ENCODE measurements around the gene STUM.

The STUM gene

DNA sequence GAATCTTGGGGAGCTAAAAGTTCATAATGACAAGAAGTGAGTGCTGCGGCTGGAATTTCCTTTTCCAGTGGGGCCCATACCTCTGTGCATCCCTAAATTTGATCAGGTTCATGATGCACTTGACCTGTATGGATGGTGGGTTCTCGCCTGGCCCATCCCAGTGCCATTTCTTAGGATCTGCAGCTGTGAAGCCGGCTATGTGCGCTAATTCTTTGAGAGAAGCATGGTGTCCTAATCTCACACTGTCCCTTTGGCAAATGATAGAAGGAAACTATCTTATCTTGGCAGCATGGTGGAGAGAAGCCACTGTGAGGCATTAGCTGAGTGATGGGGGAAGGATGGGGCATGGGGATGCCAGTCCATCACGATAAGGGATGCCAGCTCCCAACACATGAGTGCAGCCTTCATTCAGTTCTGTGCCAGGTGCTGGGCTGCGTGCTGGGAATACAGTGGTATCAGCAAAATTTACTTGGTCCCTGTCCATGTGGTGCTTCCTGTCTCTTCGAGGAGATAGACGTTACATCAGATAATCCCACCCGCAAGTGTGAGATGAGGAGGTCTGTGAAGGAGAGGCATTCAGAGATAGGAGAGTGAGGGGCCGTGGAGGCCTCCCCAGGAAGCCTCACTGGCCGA is 30.5 kb downstream of the STUM start:
- Histone ChIP-seq H3K4me1 (ENCODE audit: control insufficient read depth in 1 of 2, insufficient read depth in 2 of 2, low read length in 2 of 2) (no peaks in the 10 kb centered on the region), H3K36me3 (ENCODE audit: control insufficient read depth in 1 of 2, insufficient read depth in 2 of 2, low read length in 2 of 2) (no peaks in the 10 kb centered on the region), H3K27ac (ENCODE audit: low read depth, low read length) (no peak overlapping the region), H3K27me3 (ENCODE audit: control insufficient read depth in 1 of 2, insufficient read depth in 2 of 2, low read length in 2 of 2) (no peaks in the 10 kb centered on the region), H3K4me3 (ENCODE audit: low read depth in 1 of 2, low read length in 2 of 2) (no peak overlapping the region), H3K9me3 (ENCODE audit: control insufficient read depth in 1 of 2, low read length in 2 of 2) (no peaks in the 10 kb centered on the region), H3K9ac (ENCODE audit: low read depth in 1 of 2, low read length in 2 of 2) (no peak overlapping the region)

GRCh38 chr1:226579781-226580323 is 31.3 kb downstream of the STUM start:
- Histone ChIP-seq H3K4me3 (ENCODE audit: low read depth in 1 of 2, low read length in 2 of 2) (no peak overlapping the region), H3K27ac (ENCODE audit: low read depth, low read length) (no peak overlapping the region), H3K27me3 (ENCODE audit: control insufficient read depth in 1 of 2, insufficient read depth in 2 of 2, low read length in 2 of 2) (no peaks in the 10 kb centered on the region), H3K36me3 (ENCODE audit: control insufficient read depth in 1 of 2, insufficient read depth in 2 of 2, low read length in 2 of 2) (no peaks in the 10 kb centered on the region), H3K9me3 (ENCODE audit: control insufficient read depth in 1 of 2, low read length in 2 of 2) (no peaks in the 10 kb centered on the region), H3K9ac (ENCODE audit: low read depth in 1 of 2, low read length in 2 of 2) (no peak overlapping the region), H3K4me1 (ENCODE audit: control insufficient read depth in 1 of 2, insufficient read depth in 2 of 2, low read length in 2 of 2) (no peaks in the 10 kb centered on the region)

- Histone ChIP-seq H3K4me3 (ENCODE audit: low read depth in 1 of 2, low read length in 2 of 2) (no peak overlapping the region), H3K9ac (ENCODE audit: low read depth in 1 of 2, low read length in 2 of 2) (no peak overlapping the region), H3K36me3 (ENCODE audit: control insufficient read depth in 1 of 2, insufficient read depth in 2 of 2, low read length in 2 of 2) (no peaks in the 10 kb centered on the region), H3K4me1 (ENCODE audit: control insufficient read depth in 1 of 2, insufficient read depth in 2 of 2, low read length in 2 of 2) (no peaks in the 10 kb centered on the region), H3K27ac (ENCODE audit: low read depth, low read length) (no peak overlapping the region), H3K27me3 (ENCODE audit: control insufficient read depth in 1 of 2, insufficient read depth in 2 of 2, low read length in 2 of 2) (no peaks in the 10 kb centered on the region), H3K9me3 (ENCODE audit: control insufficient read depth in 1 of 2, low read length in 2 of 2) (no peaks in the 10 kb centered on the region)
Observed at GRCh38 chr1:226580625-226581270, 32.2 kb downstream of the STUM start.

GRCh38 chr1:226581650-226582330 is 33.2 kb downstream of the STUM start:
- Histone ChIP-seq H3K9ac (ENCODE audit: low read depth in 1 of 2, low read length in 2 of 2) (no peak overlapping the region), H3K4me1 (ENCODE audit: control insufficient read depth in 1 of 2, insufficient read depth in 2 of 2, low read length in 2 of 2) (no peaks in the 10 kb centered on the region), H3K4me3 (ENCODE audit: low read depth in 1 of 2, low read length in 2 of 2) (no peak overlapping the region), H3K27ac (ENCODE audit: low read depth, low read length) (no peak overlapping the region), H3K27me3 (ENCODE audit: control insufficient read depth in 1 of 2, insufficient read depth in 2 of 2, low read length in 2 of 2) (no peaks in the 10 kb centered on the region), H3K36me3 (ENCODE audit: control insufficient read depth in 1 of 2, insufficient read depth in 2 of 2, low read length in 2 of 2) (no peaks in the 10 kb centered on the region), H3K9me3 (ENCODE audit: control insufficient read depth in 1 of 2, low read length in 2 of 2) (no peaks in the 10 kb centered on the region)

- Histone ChIP-seq H3K27me3 (ENCODE audit: control insufficient read depth in 1 of 2, insufficient read depth in 2 of 2, low read length in 2 of 2) (no peaks in the 10 kb centered on the region), H3K36me3 (ENCODE audit: control insufficient read depth in 1 of 2, insufficient read depth in 2 of 2, low read length in 2 of 2) (no peaks in the 10 kb centered on the region), H3K9me3 (ENCODE audit: control insufficient read depth in 1 of 2, low read length in 2 of 2) (no peaks in the 10 kb centered on the region), H3K4me1 (ENCODE audit: control insufficient read depth in 1 of 2, insufficient read depth in 2 of 2, low read length in 2 of 2) (no peaks in the 10 kb centered on the region), H3K4me3 (ENCODE audit: low read depth in 1 of 2, low read length in 2 of 2) (no peak overlapping the region), H3K9ac (ENCODE audit: low read depth in 1 of 2, low read length in 2 of 2) (no peak overlapping the region), H3K27ac (ENCODE audit: low read depth, low read length) (no peak overlapping the region)
Observed at GRCh38 chr1:226582966-226583365, 34.4 kb downstream of the STUM start.

DNA sequence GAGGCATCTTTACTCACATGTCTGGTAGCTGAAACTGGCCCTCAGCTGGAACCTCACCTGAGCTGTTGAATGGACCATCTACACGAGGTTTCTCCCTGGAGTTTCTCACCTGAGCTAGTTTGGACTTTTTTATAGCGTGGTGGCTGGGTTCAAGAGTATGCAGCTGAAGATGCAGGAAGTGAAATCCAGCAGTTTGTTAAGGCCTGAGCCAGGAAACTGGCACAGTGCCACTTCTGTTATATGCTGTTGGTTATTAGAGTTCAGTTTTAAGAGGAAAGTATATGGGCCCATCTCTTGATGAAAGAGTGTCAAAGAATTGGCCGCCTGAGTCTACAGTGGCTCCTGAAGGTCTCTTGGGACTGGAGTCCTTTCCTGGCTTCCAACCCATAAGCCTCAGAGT is 35.6 kb downstream of the STUM start:
- H3K27ac ChIP-seq (ENCODE audit: low read depth, low read length) = no peak overlapping the region
- no peaks in the 10 kb centered on the region for H3K27me3 ChIP-seq (ENCODE audit: control insufficient read depth in 1 of 2, insufficient read depth in 2 of 2, low read length in 2 of 2)
- no peaks in the 10 kb centered on the region for H3K36me3 ChIP-seq (ENCODE audit: control insufficient read depth in 1 of 2, insufficient read depth in 2 of 2, low read length in 2 of 2)
- no peak overlapping the region for H3K4me3 ChIP-seq (ENCODE audit: low read depth in 1 of 2, low read length in 2 of 2)
- no peaks in the 10 kb centered on the region for H3K4me1 ChIP-seq (ENCODE audit: control insufficient read depth in 1 of 2, insufficient read depth in 2 of 2, low read length in 2 of 2)
- no peaks in the 10 kb centered on the region for H3K9me3 ChIP-seq (ENCODE audit: control insufficient read depth in 1 of 2, low read length in 2 of 2)
- H3K9ac ChIP-seq (ENCODE audit: low read depth in 1 of 2, low read length in 2 of 2) = no peak overlapping the region

GRCh38 chr1:226586116-226586515 is 37.6 kb downstream of the STUM start:
- H3K36me3 ChIP-seq (ENCODE audit: control insufficient read depth in 1 of 2, insufficient read depth in 2 of 2, low read length in 2 of 2) = no peaks in the 10 kb centered on the region
- no peaks in the 10 kb centered on the region for H3K27me3 ChIP-seq (ENCODE audit: control insufficient read depth in 1 of 2, insufficient read depth in 2 of 2, low read length in 2 of 2)
- no peak overlapping the region for H3K4me3 ChIP-seq (ENCODE audit: low read depth in 1 of 2, low read length in 2 of 2)
- H3K9me3 ChIP-seq (ENCODE audit: control insufficient read depth in 1 of 2, low read length in 2 of 2) = no peaks in the 10 kb centered on the region
- no peak overlapping the region for H3K27ac ChIP-seq (ENCODE audit: low read depth, low read length)
- no peaks in the 10 kb centered on the region for H3K4me1 ChIP-seq (ENCODE audit: control insufficient read depth in 1 of 2, insufficient read depth in 2 of 2, low read length in 2 of 2)
- no peak overlapping the region for H3K9ac ChIP-seq (ENCODE audit: low read depth in 1 of 2, low read length in 2 of 2)

- Histone ChIP-seq H3K4me3 (ENCODE audit: low read depth in 1 of 2, low read length in 2 of 2) (no peak overlapping the region), H3K27ac (ENCODE audit: low read depth, low read length) (no peak overlapping the region), H3K9ac (ENCODE audit: low read depth in 1 of 2, low read length in 2 of 2) (no peak overlapping the region), H3K4me1 (ENCODE audit: control insufficient read depth in 1 of 2, insufficient read depth in 2 of 2, low read length in 2 of 2) (no peaks in the 10 kb centered on the region), H3K9me3 (ENCODE audit: control insufficient read depth in 1 of 2, low read length in 2 of 2) (no peaks in the 10 kb centered on the region), H3K27me3 (ENCODE audit: control insufficient read depth in 1 of 2, insufficient read depth in 2 of 2, low read length in 2 of 2) (no peaks in the 10 kb centered on the region), H3K36me3 (ENCODE audit: control insufficient read depth in 1 of 2, insufficient read depth in 2 of 2, low read length in 2 of 2) (no peaks in the 10 kb centered on the region)
Observed at GRCh38 chr1:226586650-226587422, 38.3 kb downstream of the STUM start.

- no peaks in the 10 kb centered on the region for H3K27me3 ChIP-seq (ENCODE audit: control insufficient read depth in 1 of 2, insufficient read depth in 2 of 2, low read length in 2 of 2)
- no peaks in the 10 kb centered on the region for H3K9me3 ChIP-seq (ENCODE audit: control insufficient read depth in 1 of 2, low read length in 2 of 2)
- H3K27ac ChIP-seq (ENCODE audit: low read depth, low read length) = no peak overlapping the region
- no peak overlapping the region for H3K9ac ChIP-seq (ENCODE audit: low read depth in 1 of 2, low read length in 2 of 2)
- no peaks in the 10 kb centered on the region for H3K4me1 ChIP-seq (ENCODE audit: control insufficient read depth in 1 of 2, insufficient read depth in 2 of 2, low read length in 2 of 2)
- no peak overlapping the region for H3K4me3 ChIP-seq (ENCODE audit: low read depth in 1 of 2, low read length in 2 of 2)
- H3K36me3 ChIP-seq (ENCODE audit: control insufficient read depth in 1 of 2, insufficient read depth in 2 of 2, low read length in 2 of 2) = no peaks in the 10 kb centered on the region
Observed at GRCh38 chr1:226588484-226588883, 39.9 kb downstream of the STUM start.

Data from duodenal mucosa (tissue), 2 donors.